Measurements from ENCODE around the gene TGM4. TPM values are rescaled to one million over a fixed set of nuclear protein-coding genes. Genes with fewer than 3 reads are reported as not detected.

The TGM4 gene
- total RNA-seq, 1 donor from 2014 or later: not detected

- intact Hi-C loops (cut with micrococcal nuclease): no loop called here
- Histone ChIP-seq H3K36me3 (no peaks in the 10 kb centered on the region), H3K4me3 (peak overlapping the region; percentile 58), H3K27me3 (ENCODE audit: low read depth) (no peaks in the 10 kb centered on the region), H3K27ac (replicated peaks) (peak overlapping the region; percentile 75), H3K9me3 (replicated peaks) (peaks cover 20% of the 10 kb centered on the region), H3K4me1 (peaks cover 14% of the 10 kb centered on the region)
- no peak for TF ChIP-seq CTCF (IDR thresholded peaks at IDR 0.05; ENCODE audit: borderline replicate concordance)
- DNase-seq: no peak
Measured at GRCh38 chr3:44832965-44833364, 41.4 kb upstream of the TGM4 start.

GRCh38 chr3:44833394-44833793 lies 41.0 kb upstream of the TGM4 start:
- H3K27ac ChIP-seq (replicated peaks): peak overlapping the region; percentile 75
- peak; percentile 17 for DNase-seq
- intact Hi-C loops (cut with micrococcal nuclease): no loop called here
- H3K4me1 ChIP-seq: peaks cover 14% of the 10 kb centered on the region
- no peaks in the 10 kb centered on the region for H3K36me3 ChIP-seq
- H3K27me3 ChIP-seq (ENCODE audit: low read depth): no peaks in the 10 kb centered on the region
- peaks cover 20% of the 10 kb centered on the region for H3K9me3 ChIP-seq (replicated peaks)
- no peak for TF ChIP-seq CTCF (IDR thresholded peaks at IDR 0.05; ENCODE audit: borderline replicate concordance)
- H3K4me3 ChIP-seq: peak overlapping the region; percentile 58

GRCh38 chr3:44835684-44836083 lies 38.7 kb upstream of the TGM4 start:
- H3K4me3 ChIP-seq: no peak overlapping the region
- intact Hi-C loops (cut with micrococcal nuclease): no loop called here
- no peaks in the 10 kb centered on the region for H3K27me3 ChIP-seq (ENCODE audit: low read depth)
- no peak for TF ChIP-seq CTCF (IDR thresholded peaks at IDR 0.05; ENCODE audit: borderline replicate concordance)
- H3K4me1 ChIP-seq: peaks cover 14% of the 10 kb centered on the region
- no peaks in the 10 kb centered on the region for H3K36me3 ChIP-seq
- DNase-seq: no peak
- no peak overlapping the region for H3K27ac ChIP-seq (replicated peaks)
- H3K9me3 ChIP-seq (replicated peaks): peaks cover 20% of the 10 kb centered on the region

GRCh38 chr3:44842376-44842775 lies 32.0 kb upstream of the TGM4 start:
- no peak overlapping the region for H3K4me3 ChIP-seq
- intact Hi-C loops (cut with micrococcal nuclease): no loop called here
- no peaks in the 10 kb centered on the region for H3K36me3 ChIP-seq
- no peak overlapping the region for H3K27ac ChIP-seq (replicated peaks)
- no peaks in the 10 kb centered on the region for H3K27me3 ChIP-seq (ENCODE audit: low read depth)
- DNase-seq: no peak
- H3K9me3 ChIP-seq (replicated peaks): peaks cover 4% of the 10 kb centered on the region
- H3K4me1 ChIP-seq: peaks cover 20% of the 10 kb centered on the region
- TF ChIP-seq CTCF (IDR thresholded peaks at IDR 0.05; ENCODE audit: borderline replicate concordance): no peak

GRCh38 chr3:44845528-44846520 lies 28.6 kb upstream of the TGM4 start:
- H3K36me3 ChIP-seq: no peaks in the 10 kb centered on the region
- peak; percentile 45 for DNase-seq
- H3K4me3 ChIP-seq: no peak overlapping the region
- peak overlapping the region; percentile 91 for H3K27ac ChIP-seq (replicated peaks)
- no peaks in the 10 kb centered on the region for H3K27me3 ChIP-seq (ENCODE audit: low read depth)
- intact Hi-C loops (cut with micrococcal nuclease): no loop called here
- no peaks in the 10 kb centered on the region for H3K9me3 ChIP-seq (replicated peaks)
- no peak for TF ChIP-seq CTCF (IDR thresholded peaks at IDR 0.05; ENCODE audit: borderline replicate concordance)
- H3K4me1 ChIP-seq: peaks cover 29% of the 10 kb centered on the region

Measured in left ventricle myocardium inferior (tissue), 1 donor.